NCI-H1092 treated with DMSO at 0.1 percent for 48 hours (cell line): ENCODE measurements around the gene ADPRH.

ENCODE experiments used
- DNase-seq: peaks from one replicate; lab custom pipeline; 2025; lab: John Stamatoyannopoulos, UW

ADPRH gene

DNA sequence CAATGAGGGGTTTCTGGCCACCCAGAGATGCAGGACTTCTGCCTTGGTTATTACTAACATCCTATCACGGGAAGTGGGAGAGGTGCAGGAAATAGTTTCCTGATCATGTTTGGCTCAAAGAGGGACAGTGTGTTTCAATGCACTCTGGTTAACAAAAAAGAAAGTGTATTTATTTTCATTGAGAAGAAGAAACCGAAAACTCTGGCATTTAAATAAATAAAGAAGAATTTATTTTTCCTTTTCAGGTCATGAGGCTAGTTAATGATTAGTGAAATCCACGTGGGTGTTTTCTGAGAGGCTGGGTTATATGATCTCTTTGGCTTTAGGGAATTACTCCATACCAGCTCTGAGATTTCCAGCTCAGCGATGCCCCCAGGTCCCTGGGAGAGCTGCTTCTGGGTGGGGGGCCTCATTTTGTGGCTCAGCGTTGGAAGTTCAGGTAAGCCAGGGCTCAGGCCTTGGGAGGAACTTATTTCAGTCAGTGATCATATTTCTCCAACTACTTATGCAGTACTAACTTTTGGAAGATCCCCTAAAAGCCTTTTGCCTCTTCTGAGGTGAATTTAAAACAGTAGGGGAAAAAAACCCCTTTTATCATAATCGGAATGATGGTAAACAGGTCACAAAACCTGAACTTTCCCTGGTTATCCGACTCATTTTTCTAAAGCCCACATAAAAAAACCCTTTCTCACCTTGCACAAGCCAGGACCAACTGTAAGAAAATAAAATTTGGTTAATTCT is 18.4 kb downstream of the ADPRH start, which contains the start of gene PLA1A:
Gene PLA1A (plus strand): TSS at position 338 of the 741 bp plus-strand sequence. CDS start 29 bp downstream, at position 367.
- DNase-seq, result no peak

DNA sequence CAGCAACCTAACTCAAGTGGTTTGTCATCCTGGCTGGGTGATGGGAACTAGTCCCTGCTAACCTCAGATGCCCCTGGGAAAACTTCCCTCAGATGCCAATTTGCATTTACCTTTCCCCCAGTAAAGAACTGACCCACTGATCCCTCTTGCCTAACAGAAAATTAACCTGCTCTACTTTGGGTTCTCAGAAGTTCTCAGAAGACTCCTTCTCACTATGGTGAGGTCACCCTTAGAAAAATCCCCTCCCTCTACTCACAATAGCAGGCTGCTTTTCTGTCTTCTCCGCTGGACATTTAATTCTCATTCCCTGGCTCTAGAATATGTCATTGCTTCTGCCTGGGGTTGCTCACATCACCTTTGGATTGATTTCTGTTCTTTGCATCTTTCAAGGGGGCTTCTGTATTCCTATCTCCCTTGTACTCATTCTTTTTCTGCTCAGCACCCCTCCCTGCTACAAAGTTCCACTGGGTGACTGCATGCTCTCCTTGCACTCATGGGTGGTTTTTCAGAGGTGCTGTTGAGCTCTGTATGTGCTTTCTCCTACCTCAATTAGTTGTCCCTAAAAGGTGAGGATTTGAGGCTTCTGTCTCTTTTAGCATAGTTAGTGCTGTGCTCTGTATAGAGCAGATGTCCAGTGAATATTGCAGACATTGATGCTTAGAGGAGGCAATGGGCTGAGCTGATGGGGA is 19.3 kb downstream of the ADPRH start:
- DNase-seq, result no peak

DNA sequence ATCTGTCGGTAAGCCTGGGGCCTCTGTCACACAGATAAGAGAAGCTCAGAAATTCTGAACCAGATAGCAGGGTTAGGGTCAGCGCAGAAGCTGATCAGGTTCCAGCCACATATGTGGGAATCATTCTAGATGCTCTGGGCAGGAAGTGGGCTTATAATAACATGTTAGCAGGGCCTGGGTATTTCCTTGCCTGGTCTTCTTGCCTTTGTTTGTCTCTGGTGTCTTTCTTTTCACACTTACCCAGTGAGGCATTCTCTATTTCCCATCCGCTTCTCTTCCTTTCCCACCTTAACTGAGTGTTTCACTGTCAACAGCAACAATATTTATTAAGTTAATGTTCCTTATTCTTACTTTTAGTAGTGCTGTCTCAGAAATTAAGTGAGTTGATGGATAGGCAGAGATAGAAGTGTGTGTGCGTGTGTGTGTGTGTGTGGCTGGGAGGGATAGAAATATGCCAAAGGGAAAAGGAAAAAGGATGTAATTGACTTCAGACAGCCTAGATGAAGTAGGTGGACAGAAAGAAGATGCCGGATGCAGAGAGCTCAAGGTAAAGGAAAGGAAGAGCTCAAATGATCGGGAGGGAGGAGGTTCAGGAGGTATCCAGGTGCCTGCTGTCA is 20.4 kb downstream of the ADPRH start:
- DNase-seq, result no peak

DNA sequence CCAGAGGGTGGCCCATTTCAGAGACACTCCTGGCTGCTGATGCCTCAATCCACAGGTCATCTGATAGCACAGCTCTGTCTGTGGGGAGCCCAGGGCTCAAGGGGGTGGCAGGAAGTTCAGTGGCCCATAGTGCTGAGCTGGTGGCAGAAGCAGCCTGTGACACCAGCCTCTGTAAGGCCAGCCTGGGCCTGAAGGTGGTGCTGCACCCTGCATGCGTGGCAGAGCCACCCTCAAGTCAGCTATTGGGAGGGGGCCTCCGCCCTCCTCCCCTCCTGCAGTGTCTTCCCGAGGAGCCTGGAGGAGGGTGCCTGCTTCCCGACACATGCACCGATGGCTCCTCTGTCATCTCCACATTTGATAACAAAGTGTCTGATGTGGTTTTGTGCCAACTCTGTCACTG is 21.4 kb downstream of the ADPRH start:
- no peak for DNase-seq

DNA sequence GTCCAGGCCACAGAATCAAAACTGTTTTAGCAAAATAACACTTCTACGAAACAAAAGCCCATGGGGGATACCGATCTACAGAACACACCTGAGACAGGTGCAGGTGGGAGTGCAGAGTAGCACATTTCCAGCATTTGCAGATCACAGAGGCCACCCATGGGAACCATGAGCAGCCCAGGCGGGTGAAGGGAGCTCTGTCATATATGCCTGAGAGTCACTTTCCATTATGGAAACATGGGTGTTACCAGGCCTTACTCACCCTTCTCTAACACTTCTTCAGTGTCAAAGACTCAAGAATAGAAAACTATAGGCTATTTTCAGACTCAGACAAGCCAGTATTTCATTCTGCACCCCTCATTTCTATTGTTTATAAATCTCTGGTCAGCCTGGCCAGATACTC is 21.9 kb downstream of the ADPRH start:
- no peak for DNase-seq

DNA sequence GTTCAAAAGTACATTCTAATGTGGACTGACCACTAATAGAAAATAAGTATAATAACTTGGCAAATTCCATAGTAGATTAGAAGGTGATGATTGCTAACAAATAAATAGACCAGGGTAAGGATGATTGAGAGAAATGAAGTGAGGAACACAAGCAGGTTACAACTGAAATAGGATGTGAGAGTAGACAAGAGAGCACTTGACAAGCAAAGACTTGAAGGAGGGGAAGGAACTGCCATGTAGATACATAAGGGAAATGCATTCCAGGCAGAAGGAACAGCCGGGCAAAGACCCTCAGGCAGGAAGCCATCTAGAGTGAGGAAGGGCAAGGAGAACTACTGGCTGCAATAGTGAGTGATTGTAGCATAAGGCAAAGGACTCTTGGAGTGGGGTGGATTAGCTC is 23.4 kb downstream of the ADPRH start:
- no peak for DNase-seq

DNA sequence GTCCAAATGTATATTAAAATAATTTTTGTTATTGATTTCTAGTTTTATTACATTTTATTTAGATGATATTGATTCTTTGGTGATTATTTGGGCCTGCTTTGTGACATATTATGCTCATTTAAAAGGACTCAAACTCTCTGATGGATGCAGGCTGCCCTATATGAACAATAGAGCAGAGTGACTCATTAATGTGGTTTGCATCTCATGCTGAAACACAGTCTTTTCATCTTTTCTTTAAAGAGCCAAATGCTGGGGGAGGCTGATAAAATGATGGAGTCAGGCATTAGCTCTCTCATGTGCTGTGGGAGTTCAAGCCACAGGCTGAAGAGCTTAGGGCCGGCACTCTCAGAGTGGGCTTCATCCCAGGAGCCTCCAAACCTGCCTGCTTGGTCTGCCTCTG is 25.6 kb downstream of the ADPRH start:
- DNase-seq, result no peak

DNA sequence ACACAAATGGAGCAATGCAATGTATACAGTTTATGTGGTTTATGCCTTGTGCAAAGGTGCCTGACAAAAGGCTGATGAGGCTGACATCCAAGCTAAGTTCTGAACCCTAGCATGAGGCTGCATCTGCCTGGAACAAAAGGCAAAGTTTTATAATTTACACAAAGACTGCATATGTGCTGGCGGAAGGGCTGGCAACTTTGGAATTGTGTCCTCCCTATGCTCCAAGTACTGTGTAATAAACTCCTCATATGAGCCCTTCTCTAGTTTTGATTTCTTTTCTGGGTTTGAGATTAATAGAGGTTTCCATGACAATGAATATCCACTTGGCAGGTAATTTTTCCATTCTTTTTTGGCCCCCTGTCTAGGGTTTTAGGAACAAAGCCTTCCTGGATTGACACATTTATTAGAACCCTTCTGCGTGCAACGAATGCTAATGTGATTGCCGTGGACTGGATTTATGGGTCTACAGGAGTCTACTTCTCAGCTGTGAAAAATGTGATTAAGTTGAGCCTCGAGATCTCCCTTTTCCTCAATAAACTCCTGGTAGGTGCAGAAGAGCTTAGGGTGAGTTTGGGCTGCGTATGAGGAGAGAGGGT is 29.2 kb downstream of the ADPRH start:
- DNase-seq, result no peak

DNA sequence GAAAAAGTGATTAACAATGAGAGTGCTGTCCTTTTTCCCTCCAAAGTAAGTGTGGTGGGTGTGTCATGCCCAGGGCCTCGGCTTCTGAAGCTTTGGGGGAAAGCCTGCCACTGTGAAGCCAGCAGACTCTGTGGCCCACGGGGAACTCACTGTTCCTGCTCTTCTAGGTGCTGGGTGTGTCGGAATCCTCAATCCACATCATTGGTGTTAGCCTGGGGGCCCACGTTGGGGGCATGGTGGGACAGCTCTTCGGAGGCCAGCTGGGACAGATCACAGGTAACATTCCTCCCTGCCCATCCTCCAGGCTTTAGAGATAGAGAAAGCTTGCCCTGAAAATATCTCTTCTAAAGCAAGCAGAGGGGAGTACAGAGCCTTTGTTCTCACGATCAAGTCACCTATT is 30.0 kb downstream of the ADPRH start:
- no peak for DNase-seq

DNA sequence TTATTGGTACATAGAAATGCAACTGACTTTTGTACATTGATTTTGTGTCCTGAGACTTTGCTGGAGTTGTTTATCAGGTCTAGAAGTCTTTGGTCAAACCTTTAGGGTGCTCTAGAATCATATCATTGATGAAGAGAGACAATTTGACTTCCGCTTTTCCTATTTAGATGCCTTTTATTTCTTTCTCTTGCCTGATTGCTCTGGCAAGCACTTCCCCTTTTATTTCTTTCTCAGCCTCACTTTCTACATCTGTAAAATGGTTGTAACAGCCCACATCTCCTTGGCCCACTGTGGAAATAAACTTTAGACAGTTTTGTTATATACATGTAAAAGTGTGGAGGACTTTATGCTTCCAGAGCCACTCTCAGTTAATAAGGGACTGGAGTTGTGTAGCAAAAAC is 32.4 kb downstream of the ADPRH start:
- no peak for DNase-seq

DNA sequence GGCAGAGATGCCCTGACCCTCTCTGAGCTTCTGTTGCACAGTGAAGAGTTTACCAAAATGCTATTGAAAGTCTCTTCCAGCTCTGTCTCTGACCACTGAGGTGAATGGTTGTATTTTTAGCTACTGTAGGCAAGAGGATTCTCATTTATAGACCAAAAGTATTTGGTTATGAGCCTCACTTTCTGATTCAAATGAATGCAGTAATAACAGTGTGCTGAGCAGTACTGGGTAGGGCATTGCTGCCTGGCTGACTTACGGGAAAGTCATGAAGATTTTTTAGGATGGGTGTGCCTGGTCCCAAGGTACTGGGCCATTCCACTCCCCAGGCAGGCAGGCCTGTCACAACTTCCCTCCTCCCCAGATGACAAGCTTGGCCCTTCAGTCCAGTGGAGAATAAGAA is 33.9 kb downstream of the ADPRH start:
- DNase-seq, result no peak

DNA sequence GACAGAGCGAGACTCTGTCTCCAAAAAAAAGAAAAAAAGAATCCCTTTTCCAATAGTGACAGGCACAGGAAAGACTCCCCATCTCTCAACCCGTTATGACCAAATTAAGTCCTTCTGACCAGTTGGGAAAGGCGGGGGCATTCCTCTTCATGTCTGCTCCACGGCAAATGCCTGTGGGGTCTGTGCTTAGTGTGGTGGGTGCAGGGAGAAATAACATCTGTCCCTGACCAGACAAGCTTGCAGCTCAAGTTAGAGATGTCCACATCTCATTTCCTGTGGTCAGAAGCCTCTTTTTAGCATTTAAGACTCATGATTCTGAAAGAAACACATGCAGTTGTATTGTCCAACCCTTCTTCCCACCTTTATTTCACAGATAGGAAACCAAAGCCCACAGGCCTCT is 34.6 kb downstream of the ADPRH start:
- DNase-seq, result no peak

DNA sequence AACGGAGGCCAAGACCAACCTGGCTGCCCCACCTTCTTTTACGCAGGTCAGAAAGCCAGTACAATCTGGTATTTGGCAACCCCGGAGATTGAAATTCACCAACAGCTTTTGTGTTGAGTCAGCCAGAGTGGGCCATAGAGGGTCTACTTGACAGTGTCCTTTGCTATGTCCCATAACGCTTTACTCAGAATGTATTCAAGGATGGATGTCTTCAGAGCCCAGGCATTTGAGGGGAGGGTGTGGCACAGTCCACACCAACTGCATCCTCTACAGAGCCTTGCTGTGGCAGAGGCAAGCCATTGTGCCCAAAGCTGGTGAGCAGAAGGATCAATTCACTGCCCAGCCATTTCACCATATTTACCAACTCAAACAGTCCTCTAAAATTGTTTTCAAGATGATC is 36.8 kb downstream of the ADPRH start:
- no peak for DNase-seq

DNA sequence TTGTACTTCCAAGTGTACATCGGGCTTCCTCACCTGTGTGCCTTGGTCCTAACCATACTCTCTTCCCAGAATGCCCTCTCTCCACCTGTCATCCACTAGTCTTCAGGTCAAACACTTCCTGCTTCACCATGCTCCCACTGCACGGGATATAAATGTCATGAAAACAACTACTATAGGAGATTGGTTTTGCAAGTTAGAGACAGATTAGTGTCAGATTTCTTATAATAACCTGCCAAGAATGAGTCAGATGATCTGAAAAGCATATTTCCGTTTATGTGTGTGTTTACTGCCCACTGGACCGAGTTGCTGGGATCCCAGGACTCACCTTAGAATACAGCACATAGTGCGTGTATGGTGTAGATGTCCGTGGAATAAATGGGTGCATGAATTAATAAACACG is 39.8 kb downstream of the ADPRH start:
- DNase-seq, result no peak

DNA sequence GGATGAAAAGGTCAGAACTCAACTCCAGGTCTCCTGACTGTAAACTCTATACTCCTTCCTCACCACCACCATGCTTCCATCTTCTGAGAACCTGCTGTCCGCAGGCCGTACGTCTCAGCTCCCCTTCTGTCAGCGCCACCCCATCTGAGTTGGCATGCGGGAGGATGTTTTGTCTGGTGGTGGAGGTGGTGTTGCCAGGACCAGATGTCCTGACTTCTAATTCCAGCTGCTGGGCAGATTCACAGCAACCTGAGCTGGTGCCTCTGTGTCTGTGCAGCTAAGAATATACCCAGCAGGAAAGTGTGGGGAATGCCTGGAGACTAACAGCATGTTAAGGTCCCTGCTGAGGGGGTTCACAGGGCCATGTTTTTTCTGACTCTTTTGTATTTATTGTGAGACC is 41.6 kb downstream of the ADPRH start:
- DNase-seq, result no peak

DNA sequence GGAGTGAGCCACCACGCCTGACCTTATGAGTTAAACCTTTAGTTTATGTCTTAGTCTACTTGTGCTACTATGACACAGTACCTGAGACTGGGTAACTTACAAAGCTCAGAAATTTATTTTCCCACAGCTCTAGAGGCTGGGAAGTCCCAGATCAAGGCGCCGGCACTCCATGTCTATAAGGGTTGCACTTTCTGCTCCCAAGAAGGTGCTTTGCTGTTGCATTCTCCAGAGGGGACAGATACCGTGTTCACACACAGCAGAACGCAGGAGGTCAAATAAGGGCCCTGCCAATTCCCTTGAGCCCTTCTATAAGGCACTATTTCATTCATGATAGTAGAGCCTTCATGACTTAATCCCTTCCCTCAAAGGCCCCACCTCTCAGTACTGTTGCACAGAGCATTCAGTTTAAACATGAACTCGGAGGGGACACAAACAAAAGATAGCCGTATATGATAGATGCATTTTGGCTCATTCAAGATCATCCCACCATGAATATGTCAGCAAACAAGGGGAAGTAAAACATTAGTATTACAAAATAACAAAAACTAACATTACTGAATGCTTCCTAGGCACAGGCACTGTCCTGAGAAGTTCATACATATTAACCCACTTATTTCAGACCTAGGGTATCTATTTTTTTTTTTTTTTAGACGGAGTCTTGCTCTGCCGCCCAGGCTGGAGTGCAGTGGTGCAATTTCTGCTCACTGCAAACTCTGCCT is 44.9 kb downstream of the ADPRH start:
- DNase-seq, result no peak

DNA sequence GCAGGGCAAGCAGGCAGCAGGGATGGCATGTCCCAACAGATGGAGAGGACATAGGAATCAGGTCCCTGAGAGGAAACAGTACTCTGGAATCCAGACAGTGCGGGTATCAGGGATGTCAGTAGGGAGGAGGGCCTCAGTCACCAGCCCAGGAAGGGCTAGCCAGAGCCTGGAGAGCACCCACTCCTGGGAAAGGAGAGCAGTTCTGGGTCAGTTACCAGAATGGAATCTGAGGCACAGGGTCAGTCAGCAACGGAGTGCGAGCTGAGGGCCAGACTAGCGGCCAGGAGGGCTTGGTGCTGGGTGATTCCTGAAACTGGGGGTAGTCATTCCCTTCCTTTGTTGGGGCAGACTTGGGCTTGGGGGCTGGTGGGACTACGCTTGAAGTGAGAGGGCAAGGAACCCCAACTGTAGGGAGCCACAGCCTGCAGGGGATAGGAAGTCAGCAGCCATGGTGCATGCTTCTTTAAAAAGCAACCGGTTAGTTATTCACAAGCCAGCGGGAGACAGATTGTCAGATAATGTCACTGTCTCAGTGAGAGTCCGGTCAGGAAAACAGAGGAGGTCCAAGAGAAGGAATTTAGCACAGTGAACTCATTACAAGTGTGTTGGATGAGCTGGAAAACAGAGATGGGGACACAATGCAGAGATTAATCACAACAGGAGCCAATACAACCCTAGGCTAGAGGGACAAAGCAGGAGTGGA is 46.3 kb downstream of the ADPRH start:
- no peak for DNase-seq

DNA sequence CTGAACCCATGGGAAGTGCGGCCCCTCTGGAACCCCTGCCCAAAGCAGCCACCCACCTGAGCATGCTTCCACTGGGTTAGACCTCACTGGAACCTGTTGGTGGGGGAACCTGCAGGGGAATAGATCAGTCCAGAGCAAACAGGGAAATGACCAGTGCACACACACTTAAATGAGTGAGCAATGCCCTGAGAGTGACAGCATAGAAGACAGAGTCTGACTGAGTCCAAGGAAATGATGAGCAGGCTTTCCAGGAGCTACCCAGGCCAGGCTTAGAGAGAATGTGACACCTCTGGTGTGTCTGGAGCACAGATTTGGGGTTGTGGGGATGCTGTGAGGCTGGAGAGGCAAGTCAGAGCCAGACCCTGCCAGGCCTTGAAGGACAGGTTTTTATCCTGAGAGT is 46.9 kb downstream of the ADPRH start:
- no peak for DNase-seq

DNA sequence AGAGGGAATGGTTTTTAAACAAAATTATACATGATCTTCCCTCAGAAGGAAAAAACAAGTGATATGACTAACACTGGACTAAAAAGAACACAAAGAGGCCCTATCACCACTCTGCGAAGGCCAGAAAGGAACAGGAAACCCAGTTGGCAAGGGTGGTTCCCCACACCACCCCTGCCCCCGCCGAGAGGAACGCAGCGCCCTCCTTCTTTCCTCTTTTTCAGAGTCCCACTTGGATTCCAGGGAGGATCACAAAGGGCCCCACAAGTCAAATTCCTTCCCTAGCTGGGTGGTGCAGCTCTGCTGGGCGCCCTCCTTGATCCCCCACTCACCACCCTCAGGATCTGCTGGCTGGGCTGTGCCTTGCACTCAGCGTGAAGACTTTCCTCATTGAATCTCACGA is 48.2 kb downstream of the ADPRH start:
- DNase-seq, result no peak

DNA sequence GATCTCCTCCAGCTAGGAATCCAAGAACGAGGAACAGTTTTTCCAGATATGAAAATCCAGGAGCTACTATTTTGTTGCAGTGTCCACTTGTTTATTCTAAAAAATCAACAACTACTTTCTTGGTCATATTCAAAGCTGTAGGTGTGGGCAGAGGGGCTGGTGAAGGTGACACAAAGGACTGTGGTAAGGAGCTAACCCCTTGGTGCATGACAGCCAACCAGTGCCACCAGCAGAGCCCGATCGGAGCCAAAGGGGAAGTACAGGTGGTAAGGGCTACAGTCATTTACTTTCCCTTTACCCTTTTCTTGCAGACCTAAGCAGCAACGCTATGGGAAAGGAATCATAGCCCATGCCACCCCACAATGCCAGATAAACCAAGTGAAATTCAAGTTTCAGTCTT is 49.1 kb downstream of the ADPRH start:
- no peak for DNase-seq

DNA sequence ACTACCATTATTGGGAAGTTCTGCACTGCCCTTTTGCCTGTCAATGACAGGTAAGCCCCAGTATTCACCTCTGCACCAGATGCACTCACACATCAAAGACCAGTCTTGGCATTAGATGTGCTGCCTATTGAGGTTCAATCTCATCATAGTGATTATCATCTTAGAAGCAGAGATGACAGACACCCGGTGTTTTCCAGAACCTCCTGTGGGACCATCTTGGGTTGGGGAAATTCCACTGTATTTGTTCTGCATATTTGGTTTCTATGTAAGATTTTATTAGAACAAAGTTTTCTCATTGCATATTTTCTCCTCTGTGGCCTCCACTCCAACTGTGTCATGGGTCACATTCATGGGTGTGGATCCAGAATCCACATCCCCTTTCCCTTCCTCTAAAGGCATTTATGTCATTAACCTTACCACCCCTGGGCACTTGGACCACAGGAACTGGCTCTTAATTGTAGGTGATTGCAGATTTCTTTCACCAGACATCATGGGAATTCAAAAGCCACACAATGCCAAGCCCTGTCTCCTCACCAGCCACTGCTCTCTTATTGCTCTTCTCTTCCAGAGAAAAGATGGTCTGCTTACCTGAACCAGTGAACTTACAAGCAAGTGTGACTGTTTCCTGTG is 49.6 kb downstream of the ADPRH start:
- DNase-seq, result no peak
